HG03066 (cell line): ENCODE measurements around the gene VSIG2.

Experiments
- ATAC-seq: cut with Tn5 transposase; IDR thresholded peaks from one replicate; pipeline ENCODE4 v1.9.1; 2021; ENCODE audit warnings: low read depth; ENCODE audit not compliant: unreplicated experiment

The VSIG2 gene

GRCh38 chr11:124724979-124725718 lies 26.9 kb downstream of the VSIG2 start:
- peak; percentile 95 for ATAC-seq

DNA sequence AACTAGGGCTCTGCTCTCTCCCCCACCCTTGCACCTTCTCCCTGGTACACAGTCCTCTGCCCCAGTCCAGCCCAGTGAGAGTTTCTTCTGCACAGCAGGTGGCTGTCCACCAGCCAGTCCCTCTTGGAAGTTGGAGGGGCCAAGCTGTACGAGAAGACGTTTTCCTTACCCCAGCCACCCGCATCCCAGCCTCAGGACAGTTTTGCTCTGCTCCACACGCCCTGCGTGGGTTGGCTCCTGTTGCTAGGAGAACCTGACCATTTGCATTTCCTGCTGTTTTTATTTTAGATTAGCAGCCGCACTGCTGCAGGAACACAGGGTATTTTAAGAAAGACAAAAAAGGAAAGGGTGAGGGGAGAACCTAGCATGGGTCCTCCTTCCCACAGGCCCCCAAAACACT lies 29.9 kb downstream of the VSIG2 start:
- ATAC-seq: no peak

- ATAC-seq: no peak
These were observed 32.5 kb downstream of the VSIG2 start for GRCh38 chr11:124719534-124719933.

DNA sequence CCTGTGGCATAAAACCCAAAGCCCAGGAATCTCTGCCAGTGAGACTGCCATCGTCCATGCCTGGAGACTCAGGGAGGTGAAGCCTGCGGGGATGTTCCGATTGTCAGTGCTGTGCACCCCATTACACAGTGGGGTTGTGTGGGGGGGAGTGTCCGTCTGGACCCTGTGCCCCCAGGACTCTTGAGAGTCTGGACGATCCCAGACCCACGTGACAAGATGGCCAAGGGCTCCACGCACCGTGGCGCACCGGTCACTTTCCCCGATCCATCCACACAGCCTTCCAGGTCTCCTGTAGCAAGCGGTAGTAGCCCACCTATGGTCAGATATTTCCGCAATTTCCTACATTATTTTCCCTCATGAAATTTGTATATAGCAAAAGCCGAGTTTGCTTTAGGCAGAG lies 33.3 kb downstream of the VSIG2 start:
- no peak for ATAC-seq

DNA sequence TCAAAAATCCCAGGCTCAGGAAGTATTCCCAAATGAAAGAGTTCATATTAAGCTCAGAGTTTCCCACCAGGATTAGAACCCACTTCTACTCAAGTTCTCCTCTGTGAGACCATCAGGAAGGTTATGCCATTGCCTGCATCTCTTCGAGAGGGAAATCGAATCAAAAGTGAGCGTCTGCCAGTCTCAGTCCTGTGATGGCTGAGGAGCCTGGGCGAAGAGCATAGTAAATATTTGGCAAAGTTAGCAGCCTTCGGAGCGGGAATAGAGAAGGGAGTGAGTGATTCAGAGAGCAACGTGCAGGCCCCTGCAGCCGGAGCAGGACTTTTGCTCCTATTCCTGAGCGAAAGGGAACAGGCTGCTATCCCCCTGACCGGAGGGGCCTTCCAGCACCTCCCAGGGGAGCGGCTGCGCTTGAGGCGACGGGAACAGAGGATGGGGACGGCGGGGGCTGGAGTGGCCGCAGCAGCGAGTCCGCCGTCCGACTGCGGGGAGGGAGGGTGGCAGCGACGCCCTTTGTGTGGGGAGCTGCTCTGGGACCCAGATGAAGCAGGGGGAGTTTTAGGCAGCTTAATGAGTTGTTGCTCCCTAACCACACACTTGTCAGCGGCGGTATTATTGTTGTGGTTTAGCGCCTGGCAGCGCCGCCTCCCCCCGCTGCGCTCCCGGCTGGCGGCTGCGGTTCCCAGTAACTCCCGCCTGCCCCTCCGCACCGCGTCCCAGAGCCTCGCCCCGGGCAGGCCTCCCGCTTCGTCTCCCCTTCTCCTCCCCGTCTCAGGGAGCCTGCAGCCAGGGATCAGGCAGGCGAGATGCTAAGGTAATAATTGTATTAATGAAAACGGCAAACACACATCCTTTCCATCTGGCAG lies 34.0 kb downstream of the VSIG2 start:
- no peak for ATAC-seq

GRCh38 chr11:124717421-124717785 lies 34.7 kb downstream of the VSIG2 start:
- ATAC-seq: peak; percentile 52

GRCh38 chr11:124716591-124716990 lies 35.5 kb downstream of the VSIG2 start:
- no peak for ATAC-seq

DNA sequence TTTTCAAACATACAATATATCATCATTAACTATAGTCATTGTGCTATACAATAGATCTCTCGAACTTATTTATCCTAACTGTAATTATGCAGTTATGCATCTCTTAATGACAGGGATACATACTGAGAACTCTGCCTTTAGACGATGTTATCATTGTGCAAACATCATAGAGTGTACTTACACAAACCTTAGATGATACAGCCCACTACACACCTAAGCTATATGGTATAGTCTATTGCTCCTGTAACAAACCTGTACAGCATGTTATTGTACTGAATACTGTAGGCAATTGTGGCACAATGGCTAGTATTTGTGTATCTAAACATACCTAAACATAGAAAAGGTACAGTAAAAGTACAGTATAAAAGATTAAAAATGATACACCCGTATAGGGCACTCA lies 39.7 kb downstream of the VSIG2 start:
- no peak for ATAC-seq

GRCh38 chr11:124707829-124708228 lies 44.2 kb downstream of the VSIG2 start:
- ATAC-seq: no peak

GRCh38 chr11:124700028-124700427 lies 52.0 kb downstream of the VSIG2 start:
- ATAC-seq: no peak

DNA sequence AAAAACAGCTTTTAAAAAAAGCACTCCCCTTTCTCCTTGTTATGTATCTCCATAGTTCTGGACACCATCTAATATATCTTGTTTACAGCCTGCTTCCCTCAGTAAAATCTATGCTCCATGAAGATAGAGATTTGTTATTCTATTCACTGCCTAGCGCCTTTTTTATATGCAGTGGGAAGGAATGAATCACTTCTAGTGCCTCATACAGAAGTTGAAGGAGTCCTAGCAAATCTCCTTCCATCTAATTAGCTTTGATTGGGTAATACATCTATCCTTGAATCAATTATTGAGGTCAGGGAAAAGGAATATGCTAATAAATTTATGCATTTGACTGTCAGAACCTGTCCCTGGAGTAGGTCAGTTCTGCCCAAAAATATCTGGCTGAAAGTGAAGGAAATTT lies 52.5 kb downstream of the VSIG2 start:
- no peak for ATAC-seq
